CD4-positive, alpha-beta memory T cell (primary cell): Measurements from ENCODE around the gene HDAC2. TPM values are rescaled to one million over a fixed set of nuclear protein-coding genes. Genes with fewer than 3 reads are reported as not detected.

Source experiments
- CTCF ChIA-PET: fragments of 350-600 bp; sonication (Branson Sonifier 250); formaldehyde crosslinking; loops from one replicate; lab custom pipeline; 2021; ENCODE audit warnings: inconsistent platforms; ENCODE audit not compliant: partially characterized antibody; lab: Charles Lee
- POLR2A ChIA-PET: fragments of 350-600 bp; sonication (Branson Sonifier 250); formaldehyde crosslinking; loops from one replicate; lab custom pipeline; 2021; ENCODE audit not compliant: partially characterized antibody; lab: Charles Lee
- DNase-seq, 5 donors: peaks; one replicate each; pipeline versions ENCODE4 v3.0.0 to v3.0.0-alpha.2; 2020 to 2022; ENCODE audit warnings: mixed read lengths in 1 of 5
- H3K27ac ChIP-seq: one replicate; pipeline ENCODE4 v1.7.0; 2013; ENCODE audit warnings: low read depth, low read length
- H3K27me3 ChIP-seq: 2 replicates; pipeline ENCODE4 v1.7.0; 2013; ENCODE audit warnings: mild to moderate bottlenecking, low read length, moderate library complexity; ENCODE audit not compliant: insufficient read depth
- H3K36me3 ChIP-seq: 2 replicates; pipeline ENCODE4 v1.7.0; 2013; ENCODE audit warnings: mild to moderate bottlenecking, low read length, moderate library complexity; ENCODE audit not compliant: insufficient read depth
- H3K4me1 ChIP-seq: 2 replicates; pipeline ENCODE4 v1.7.0; 2013; ENCODE audit warnings: mild to moderate bottlenecking, low read length, moderate library complexity; ENCODE audit not compliant: insufficient read depth
- H3K4me3 ChIP-seq, 2 donors: one replicate each; pipeline ENCODE4 v1.7.0; 2013; ENCODE audit warnings: low read length in 2 of 2, mild to moderate bottlenecking in 1 of 2
- H3K9me3 ChIP-seq, 2 donors: one replicate each; pipeline ENCODE4 v1.7.0; 2013; ENCODE audit warnings: low read length in 2 of 2, control low read depth in 1 of 2; ENCODE audit not compliant: control insufficient read depth in 1 of 2
- H3K27ac Mint-ChIP-seq, 7 donors: one replicate each; pipeline ENCODE4 v1.8.0; 2020 to 2021; ENCODE audit warnings: mixed read lengths in 7 of 7, mild to moderate bottlenecking in 6 of 7, inconsistent platforms in 3 of 7, moderate library complexity in 3 of 7
- H3K27me3 Mint-ChIP-seq, 2 donors: one replicate each; pipeline ENCODE4 v1.8.0; 2020 to 2021; ENCODE audit warnings: mixed read lengths in 2 of 2
- H3K36me3 Mint-ChIP-seq, 2 donors: one replicate each; pipeline ENCODE4 v1.8.0; 2020 to 2021; ENCODE audit warnings: mixed read lengths in 2 of 2, inconsistent platforms in 1 of 2, mild to moderate bottlenecking in 1 of 2
- H3K4me1 Mint-ChIP-seq, 4 donors: one replicate each; pipeline ENCODE4 v1.8.0; 2020 to 2021; ENCODE audit warnings: mixed read lengths in 4 of 4, mild to moderate bottlenecking in 1 of 4
- H3K4me3 Mint-ChIP-seq, 8 donors: one replicate each; pipeline ENCODE4 v1.8.0; 2020 to 2021; ENCODE audit warnings: mixed read lengths in 8 of 8, mild to moderate bottlenecking in 7 of 8, moderate library complexity in 6 of 8, inconsistent platforms in 3 of 8
- H3K9me3 Mint-ChIP-seq, 8 donors: one replicate each; pipeline ENCODE4 v1.8.0; 2020 to 2021; ENCODE audit warnings: mixed read lengths in 8 of 8, mild to moderate bottlenecking in 5 of 8, inconsistent platforms in 3 of 8, moderate library complexity in 1 of 8
- intact Hi-C: fragments of 100-400 bp; cut with micrococcal nuclease; formaldehyde crosslinking; loops from one replicate; pipeline ENCODE4 v1.15.1; 2023
- polyA plus RNA-seq, 2 donors: library from polyadenylated mRNA; unstranded; fragments of 300-500 nt; fragmentation: Illumina TruSeq; gene quantifications; one replicate each; pipeline ENCODE4 v1.2.3, GENCODE V29; 2021
- total RNA-seq, 2 experiments: library from RNA; stranded (reverse); gene quantifications; one replicate each; pipeline ENCODE4 v1.2.3, GENCODE V29; 2021

The HDAC2 gene
- total and polyA plus RNA-seq, 4 experiments from 2014 or later: 53.0 to 87.1 (median 64.0) TPM

GRCh38 chr6:113888956-113889630 lies 81.9 kb downstream of the HDAC2 start:
- H3K4me1 Mint-ChIP-seq: no peaks in the 10 kb centered on the region
- intact Hi-C loops: no loop called here
- Histone ChIP-seq H3K4me1 (no peaks in the 10 kb centered on the region), H3K27ac (no peak overlapping the region), H3K36me3 (no peaks in the 10 kb centered on the region), H3K27me3 (no peaks in the 10 kb centered on the region), H3K9me3 (no peaks in the 10 kb centered on the region), H3K4me3 (no peak overlapping the region)
- no peak for DNase-seq
- H3K4me3 Mint-ChIP-seq: no peak overlapping the region
- ChIA-PET POLR2A (no interaction called here), CTCF (interaction anchor here (1.6 kb wide), 1 partner anchor 8 kb away, joined by 5 read pairs; no protein-coding TSS in a partner anchor)
- peaks cover 7 to 11% of the 10 kb centered on the region in 2 donors for H3K27me3 Mint-ChIP-seq
- H3K9me3 Mint-ChIP-seq: peaks cover 0 to 6% (median 1%) of the 10 kb centered on the region in 8 donors
- H3K27ac Mint-ChIP-seq: no peak overlapping the region
- no peaks in the 10 kb centered on the region for H3K36me3 Mint-ChIP-seq

GRCh38 chr6:113888493-113888892 lies 82.5 kb downstream of the HDAC2 start:
- DNase-seq: no peak
- Mint-ChIP-seq H3K27ac (no peak overlapping the region), H3K9me3 (peaks cover 0 to 6% (median 1%) of the 10 kb centered on the region in 8 donors), H3K36me3 (no peaks in the 10 kb centered on the region), H3K4me3 (no peak overlapping the region), H3K4me1 (no peaks in the 10 kb centered on the region), H3K27me3 (peaks cover 7 to 12% of the 10 kb centered on the region in 2 donors)
- H3K9me3 ChIP-seq: no peaks in the 10 kb centered on the region
- ChIA-PET POLR2A (no interaction called here), CTCF (no interaction called here)
- intact Hi-C loops: no loop called here
- H3K27me3 ChIP-seq: no peaks in the 10 kb centered on the region
- H3K36me3 ChIP-seq: no peaks in the 10 kb centered on the region
- H3K27ac ChIP-seq: no peak overlapping the region
- H3K4me3 ChIP-seq: no peak overlapping the region
- H3K4me1 ChIP-seq: no peaks in the 10 kb centered on the region

- CTCF ChIA-PET: no interaction called here
- DNase-seq: no peak
- intact Hi-C loops: no loop called here
- Histone ChIP-seq H3K36me3 (no peaks in the 10 kb centered on the region), H3K4me3 (no peak overlapping the region), H3K27ac (no peak overlapping the region), H3K27me3 (no peaks in the 10 kb centered on the region), H3K4me1 (no peaks in the 10 kb centered on the region), H3K9me3 (no peaks in the 10 kb centered on the region)
- Mint-ChIP-seq H3K27me3 (peaks cover 6 to 14% of the 10 kb centered on the region in 2 donors), H3K9me3 (peaks cover 0 to 4% (median 0%) of the 10 kb centered on the region in 8 donors), H3K36me3 (no peaks in the 10 kb centered on the region), H3K27ac (no peak overlapping the region), H3K4me3 (no peak overlapping the region), H3K4me1 (no peaks in the 10 kb centered on the region)
- POLR2A ChIA-PET: no interaction called here
Observed at GRCh38 chr6:113886512-113886911, 84.4 kb downstream of the HDAC2 start.

GRCh38 chr6:113884011-113884410 lies 86.9 kb downstream of the HDAC2 start:
- H3K9me3 Mint-ChIP-seq: peaks cover 0 to 2% (median 0%) of the 10 kb centered on the region in 8 donors
- Histone ChIP-seq H3K27me3 (no peaks in the 10 kb centered on the region), H3K4me1 (no peaks in the 10 kb centered on the region), H3K36me3 (no peaks in the 10 kb centered on the region), H3K9me3 (no peaks in the 10 kb centered on the region), H3K27ac (no peak overlapping the region), H3K4me3 (no peak overlapping the region)
- no peaks in the 10 kb centered on the region for H3K36me3 Mint-ChIP-seq
- peaks cover 6 to 24% of the 10 kb centered on the region in 2 donors for H3K27me3 Mint-ChIP-seq
- no peak for DNase-seq
- POLR2A ChIA-PET: no interaction called here
- H3K4me3 Mint-ChIP-seq: no peak overlapping the region
- H3K4me1 Mint-ChIP-seq: no peaks in the 10 kb centered on the region
- intact Hi-C loops: no loop called here
- CTCF ChIA-PET: no interaction called here
- no peak overlapping the region for H3K27ac Mint-ChIP-seq

Other genes starting within 250 kb of the HDAC2 start
- 1 to 10 TPM; 2.2 to 2.7 TPM for gene MARCKS, start 113.8 kb downstream of the HDAC2 start, total RNA-seq
- under 1 TPM in 1 of 2 donors, not detected in 1; 0.18 TPM for gene MARCKS, start 113.8 kb downstream of the HDAC2 start, polyA plus RNA-seq